GM12878 (cell line): ENCODE data around the gene NTM. TPM values are rescaled to one million over a fixed set of nuclear protein-coding genes. Genes with fewer than 3 reads are reported as not detected.

Experiments used
- ATAC-seq: fragments of 200-7000 bp; cut with Tn5 transposase; 3 replicates; pipeline ENCODE4 v1.9.1; 2020; ENCODE audit warnings: mild to moderate bottlenecking, moderate library complexity
- BruUV-seq: library from RNA; stranded (reverse); fragments of 400-500 nt; replicated peaks from 2 replicates; lab custom pipeline; 2021; lab: Mats Ljungman, UMichigan
- CTCF ChIA-PET: fragments of 300-600 bp; sonication (Branson Sonifier 250); formaldehyde crosslinking; extraction: SDS; loops from one replicate; lab custom pipeline; 2021; ENCODE audit warnings: inconsistent platforms; lab: Yijun Ruan, JAX
- POLR2A ChIA-PET: fragments of 350-600 bp; formaldehyde crosslinking; extraction: SDS; loops from one replicate; lab custom pipeline; 2021; ENCODE audit warnings: inconsistent platforms; lab: Charles Lee
- RAD21 ChIA-PET: fragments of 300-600 bp; sonication (Branson Sonifier 250); formaldehyde crosslinking; loops from one replicate; lab custom pipeline; 2023; ENCODE audit warnings: antibody characterized with exemption; ENCODE audit not compliant: unreplicated experiment; lab: Charles Lee
- SMC1A ChIA-PET: fragments of 300-600 bp; sonication (Branson Sonifier 250); formaldehyde crosslinking; loops from one replicate; lab custom pipeline; 2023; ENCODE audit not compliant: unreplicated experiment, uncharacterized antibody; lab: Charles Lee
- DNase-seq: peaks from one replicate; pipeline ENCODE4 v3.0.0-alpha.2; 2011; ENCODE audit warnings: low read depth, low spot score
- FAIRE-seq: peaks from 3 replicates; lab custom pipeline; 2011; peaks lifted over from hg19 to GRCh38; lab: Jason Lieb, UNC
- H2AFZ ChIP-seq: 2 replicates; pipeline ENCODE4 v1.6.0; 2011; ENCODE audit warnings: low read depth, low read length, control low read depth; ENCODE audit not compliant: control insufficient read depth
- H3K27ac ChIP-seq: 2 replicates; pipeline ENCODE4 v1.5.1; 2011; ENCODE audit warnings: control low read depth; ENCODE audit not compliant: control insufficient read depth, insufficient read depth
- H3K27me3 ChIP-seq, 2 experiments: replicated peaks in 1 of 2; 2 replicates each; pipeline versions ENCODE4 v1.6.0 to v1.6.1; 2011; ENCODE audit warnings: low read length in 1 of 2; ENCODE audit not compliant: control insufficient read depth in 2 of 2, insufficient read depth in 2 of 2
- H3K36me3 ChIP-seq, 2 experiments: 2 replicates each; pipeline ENCODE4 v1.5.1; 2011; ENCODE audit warnings: low read length in 1 of 2; ENCODE audit not compliant: control insufficient read depth in 2 of 2, insufficient read depth in 2 of 2
- H3K4me1 ChIP-seq: 2 replicates; pipeline ENCODE4 v1.6.1; 2011; ENCODE audit warnings: mild to moderate bottlenecking, low read length, moderate library complexity, mixed read lengths; ENCODE audit not compliant: control insufficient read depth, insufficient read depth
- H3K4me2 ChIP-seq: 2 replicates; pipeline ENCODE4 v1.6.0; 2011; ENCODE audit warnings: control low read depth; ENCODE audit not compliant: control insufficient read depth, insufficient read depth
- H3K4me3 ChIP-seq: fragments of 200-600 bp; sonication (generic); 2 replicates; pipeline ENCODE4 v1.5.1; 2016
- H3K79me2 ChIP-seq: 2 replicates; pipeline ENCODE4 v1.6.0; 2011; ENCODE audit warnings: low read length; ENCODE audit not compliant: control insufficient read depth, insufficient read depth
- H3K9ac ChIP-seq: 2 replicates; pipeline ENCODE4 v1.8.0; 2011; ENCODE audit warnings: low read length, control low read depth, mixed read lengths; ENCODE audit not compliant: control insufficient read depth, insufficient read depth
- H3K9me3 ChIP-seq: replicated peaks from 3 replicates; pipeline ENCODE4 v1.5.1; 2011; ENCODE audit warnings: mild to moderate bottlenecking, low read length; ENCODE audit not compliant: control insufficient read depth, insufficient read depth
- H4K20me1 ChIP-seq: 2 replicates; pipeline ENCODE4 v1.6.0; 2011; ENCODE audit not compliant: control insufficient read depth, insufficient read depth
- CBX5 ChIP-seq: sonication (generic); IDR thresholded peaks from 2 replicates; pipeline ENCODE4 v1.6.1; 2016; ENCODE audit warnings: low read depth, moderate library complexity, mild to moderate bottlenecking, inconsistent platforms
- EGR1 ChIP-seq, 2 experiments: IDR thresholded peaks; 1 replicate in 1 of 2; 2 replicates in 1 of 2; pipeline ENCODE4 v1.6.1; 2011 to 2012; ENCODE audit warnings: low read depth in 2 of 2, low read length in 2 of 2, borderline replicate concordance in 1 of 2, mild to moderate bottlenecking in 1 of 2, moderate library complexity in 1 of 2
- LARP7 ChIP-seq: fragments of 450-650 bp; IDR thresholded peaks from 2 replicates; pipeline ENCODE4 v1.6.1; 2017; ENCODE audit warnings: mild to moderate bottlenecking
- MEF2B ChIP-seq: fragments of 450-650 bp; IDR thresholded peaks from 2 replicates; pipeline ENCODE4 v1.6.1; 2018; ENCODE audit warnings: mild to moderate bottlenecking, moderate library complexity; ENCODE audit not compliant: partially characterized antibody, poor library complexity, severe bottlenecking
- NFYA ChIP-seq: IDR thresholded peaks from 2 replicates; pipeline ENCODE4 v1.6.1; 2011; ENCODE audit warnings: low read depth, mild to moderate bottlenecking, low read length, improper control_type of control experiment, borderline replicate concordance
- SIX5 ChIP-seq: IDR thresholded peaks from 2 replicates; pipeline ENCODE4 v1.6.1; 2011; ENCODE audit warnings: mild to moderate bottlenecking, low read depth, low read length, moderate library complexity; ENCODE audit not compliant: severe bottlenecking
- WGBS: methylation state at CpG from one replicate; pipeline ENCODE4 v1.1.6; 2016; ENCODE audit warnings: low lambda C conversion rate; ENCODE audit not compliant: insufficient replicate concordance, insufficient coverage; ENCODE audit errors: missing lambda C conversion rate; 5-methylcytosine and 5-hydroxymethylcytosine counted together
- in situ Hi-C: fragments of 300-500 bp; cut with MboI; formaldehyde crosslinking; loops from 9 replicates; pipeline ENCODE4 v1.14.3; 2018; ENCODE audit warnings: mixed read lengths
- intact Hi-C: fragments of 100-400 bp; cut with micrococcal nuclease; formaldehyde crosslinking; loops from one replicate; pipeline ENCODE4 v1.14.2; 2022; ENCODE audit not compliant: unreplicated experiment
- polyA plus RNA-seq, 11 experiments: library from polyadenylated mRNA; depleted of rRNA in 4 of 11; unstranded in 6 of 11; stranded (reverse) in 5 of 11; fragments of >200 nt; fragmentation: Nextera tagmentation in 4 of 11; fragmentation: Illumina TruSeq in 1 of 11; extraction: Ambion mirVana in 4 of 11; extraction: Trizol in 1 of 11; gene quantifications; 1 replicate in 1 of 11; 2 replicates in 10 of 11; pipeline versions ENCODE4 v1.2.1 to v1.2.3, GENCODE V29; 2011 to 2016; ENCODE audit warnings: inconsistent platforms in 2 of 11, missing spikeins in 2 of 11, low read depth in 1 of 11
- total RNA-seq, 4 experiments: library from RNA; depleted of rRNA in 3 of 4; stranded (reverse); fragments of >200 nt in 3 of 4; fragmentation: Illumina TruSeq in 1 of 4; extraction: Trizol in 1 of 4; gene quantifications; 2 replicates each; pipeline versions ENCODE4 v1.2.1 to v1.2.3, GENCODE V29; 2013 to 2021
- TF ChIP-seq, protein P1 (sequence below): IDR thresholded peaks from 2 replicates; pipeline ENCODE4 v1.6.1; 2012; ENCODE audit warnings: low read length, inconsistent platforms
- TF ChIP-seq, protein P2 (sequence below), 3 experiments: IDR thresholded peaks in 2 of 3; conservative IDR thresholded peaks in 1 of 3; 2 replicates each; pipeline ENCODE4 v1.5.1; 2011; ENCODE audit warnings: low read depth in 3 of 3, low read length in 3 of 3, mild to moderate bottlenecking in 3 of 3, control low read depth in 2 of 3, moderate library complexity in 2 of 3, inconsistent platforms in 1 of 3, mixed read lengths in 1 of 3; ENCODE audit not compliant: control insufficient read depth in 2 of 3, insufficient read depth in 1 of 3; ENCODE audit errors: extremely low read depth in 1 of 3

NTM gene
- total and polyA plus RNA-seq, 10 of the 15 experiments (the other 5 are each of a cell fraction or from before 2014, with no cell fraction given) = not detected

DNA sequence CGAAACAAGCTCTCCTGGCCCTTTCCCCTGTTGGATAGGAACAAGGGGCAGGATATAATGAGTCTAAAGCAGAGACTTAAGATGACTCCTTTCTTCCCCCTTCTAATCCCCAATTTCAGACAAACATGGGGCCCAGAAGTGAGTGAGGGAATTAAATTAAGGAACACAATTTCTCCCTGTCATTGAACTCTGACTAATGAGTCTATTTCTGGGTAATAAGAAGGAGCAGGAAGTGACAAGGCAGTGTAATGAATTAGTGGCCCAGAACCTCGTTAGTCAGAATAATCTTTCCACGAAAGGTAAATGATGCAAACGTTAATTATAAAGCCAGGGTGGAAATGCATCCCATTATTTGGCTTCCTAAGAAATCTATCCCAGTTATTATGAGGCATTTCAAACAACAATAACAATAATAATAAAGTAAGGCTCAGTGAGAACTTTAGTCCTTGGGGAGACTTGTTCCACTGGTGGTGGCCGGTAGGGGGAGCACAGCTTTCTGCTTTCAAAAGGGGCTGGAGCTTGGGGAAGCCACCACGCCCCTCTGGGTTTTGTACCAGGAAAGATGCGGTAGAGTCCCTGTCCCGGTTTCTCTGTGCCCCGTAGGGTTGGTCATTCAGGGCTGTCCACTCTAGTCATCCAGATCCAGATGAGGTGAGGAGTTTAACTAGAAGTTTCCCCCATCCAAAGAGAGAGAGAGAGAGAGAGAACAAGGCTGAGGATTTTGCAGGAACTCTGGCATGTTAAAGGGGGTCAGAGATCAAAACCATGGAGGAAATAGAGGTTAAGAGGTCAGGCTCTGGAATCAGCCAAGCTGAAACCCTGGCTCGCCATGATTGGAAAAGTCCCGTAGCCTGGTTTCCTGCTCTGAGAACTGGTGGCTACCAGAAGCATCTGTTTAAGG is 298.3 kb downstream of the NTM start:
- 4% methylated on average over 11 of the region's 11 CpGs for WGBS
- Histone ChIP-seq H2AFZ (no peak overlapping the region), H3K9me3 (no peaks in the 10 kb centered on the region), H3K27ac (no peak overlapping the region), H3K79me2 (no peaks in the 10 kb centered on the region), H3K4me3 (no peak overlapping the region), H3K4me2 (no peak overlapping the region), H4K20me1 (no peaks in the 10 kb centered on the region), H3K27me3 (0 out of 4 replicates have a peak, but pooled peaks cover 0 to 3% of the 10 kb centered on the region in 2 experiments), H3K36me3 (no peaks in the 10 kb centered on the region), H3K9ac (no peak overlapping the region), H3K4me1 (no peaks in the 10 kb centered on the region)
- in situ Hi-C loops (loop anchor here (5.0 kb wide), 1 partner anchor 86 kb away; no protein-coding TSS in a partner anchor), intact Hi-C loops (no loop called here)
- FAIRE-seq (peak; percentile 44), ATAC-seq (peak; percentile 91), DNase-seq (no peak)
- ChIA-PET CTCF (interaction anchor here (0.6 to 1.8 kb wide), 10 partner anchors 9 to 625 kb away, joined by 3 to 5 read pairs (median 4); no protein-coding TSS in a partner anchor), SMC1A (no interaction called here), RAD21 (no interaction called here), POLR2A (no interaction called here)
- TF ChIP-seq LARP7 (no peak), EGR1 (IDR thresholded peaks at IDR 0.05; ENCODE audit: borderline replicate concordance in 1 of 2, low read depth in 2 of 2, low read length in 2 of 2) (no peak), MEF2B (no peak), NFYA (no peak), SIX5 (no peak), CBX5 (no peak)
- TF ChIP-seq, protein P1, sequence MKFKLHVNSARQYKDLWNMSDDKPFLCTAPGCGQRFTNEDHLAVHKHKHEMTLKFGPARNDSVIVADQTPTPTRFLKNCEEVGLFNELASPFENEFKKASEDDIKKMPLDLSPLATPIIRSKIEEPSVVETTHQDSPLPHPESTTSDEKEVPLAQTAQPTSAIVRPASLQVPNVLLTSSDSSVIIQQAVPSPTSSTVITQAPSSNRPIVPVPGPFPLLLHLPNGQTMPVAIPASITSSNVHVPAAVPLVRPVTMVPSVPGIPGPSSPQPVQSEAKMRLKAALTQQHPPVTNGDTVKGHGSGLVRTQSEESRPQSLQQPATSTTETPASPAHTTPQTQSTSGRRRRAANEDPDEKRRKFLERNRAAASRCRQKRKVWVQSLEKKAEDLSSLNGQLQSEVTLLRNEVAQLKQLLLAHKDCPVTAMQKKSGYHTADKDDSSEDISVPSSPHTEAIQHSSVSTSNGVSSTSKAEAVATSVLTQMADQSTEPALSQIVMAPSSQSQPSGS = no peak
- TF ChIP-seq, protein P2, sequence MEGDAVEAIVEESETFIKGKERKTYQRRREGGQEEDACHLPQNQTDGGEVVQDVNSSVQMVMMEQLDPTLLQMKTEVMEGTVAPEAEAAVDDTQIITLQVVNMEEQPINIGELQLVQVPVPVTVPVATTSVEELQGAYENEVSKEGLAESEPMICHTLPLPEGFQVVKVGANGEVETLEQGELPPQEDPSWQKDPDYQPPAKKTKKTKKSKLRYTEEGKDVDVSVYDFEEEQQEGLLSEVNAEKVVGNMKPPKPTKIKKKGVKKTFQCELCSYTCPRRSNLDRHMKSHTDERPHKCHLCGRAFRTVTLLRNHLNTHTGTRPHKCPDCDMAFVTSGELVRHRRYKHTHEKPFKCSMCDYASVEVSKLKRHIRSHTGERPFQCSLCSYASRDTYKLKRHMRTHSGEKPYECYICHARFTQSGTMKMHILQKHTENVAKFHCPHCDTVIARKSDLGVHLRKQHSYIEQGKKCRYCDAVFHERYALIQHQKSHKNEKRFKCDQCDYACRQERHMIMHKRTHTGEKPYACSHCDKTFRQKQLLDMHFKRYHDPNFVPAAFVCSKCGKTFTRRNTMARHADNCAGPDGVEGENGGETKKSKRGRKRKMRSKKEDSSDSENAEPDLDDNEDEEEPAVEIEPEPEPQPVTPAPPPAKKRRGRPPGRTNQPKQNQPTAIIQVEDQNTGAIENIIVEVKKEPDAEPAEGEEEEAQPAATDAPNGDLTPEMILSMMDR (IDR thresholded peaks at IDR 0.05 in 2 of 3, conservative IDR thresholded peaks at IDR 0.05 in 1 of 3; ENCODE audit: control insufficient read depth in 2 of 3, extremely low read depth in 1 of 3, insufficient read depth in 1 of 3, low read depth in 3 of 3, low read length in 3 of 3) = peak; percentile 55 to 86 (median 79)
- no TSS peak for BruUV-seq
